GM12865 (cell line): ENCODE measurements around the gene CHRM3.
"Not testable (repeated sequence)": the region's sequence is repeated elsewhere in the genome, so short reads cannot be mapped to it uniquely, and the experiment has no call there.

Experiments
- DNase-seq: peaks from one replicate; pipeline ENCODE4 v3.0.0; 2010; ENCODE audit warnings: low read depth
- H3K4me3 ChIP-seq: 2 replicates; pipeline ENCODE4 v1.5.1; 2011; ENCODE audit warnings: mild to moderate bottlenecking, low read depth, low read length, control low read depth
- TF ChIP-seq, protein P1 (sequence below): IDR thresholded peaks from 2 replicates; pipeline ENCODE4 v1.5.1; 2011; ENCODE audit warnings: low read length, control low read depth, low read depth, inconsistent platforms; ENCODE audit not compliant: insufficient read depth; ENCODE audit errors: missing control alignments

The CHRM3 gene

DNA sequence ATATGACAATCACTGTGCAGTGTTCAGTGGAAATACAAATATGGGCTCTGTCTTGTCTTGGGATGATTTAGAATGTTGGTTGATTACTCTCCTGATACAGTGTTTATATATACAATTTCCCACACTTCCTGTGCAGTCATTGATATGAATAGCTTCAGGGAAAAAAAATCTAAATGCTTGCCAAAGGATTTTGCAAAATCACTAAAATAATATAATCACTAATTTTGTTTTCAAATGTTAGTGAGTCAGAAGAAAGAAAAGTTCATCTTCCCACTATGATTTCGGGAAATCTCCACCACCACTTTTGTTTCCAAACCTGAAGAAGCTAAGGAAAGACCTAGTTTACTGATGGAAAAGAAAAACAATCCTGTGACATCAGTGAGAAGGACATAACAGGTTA lies 32.1 kb upstream of the CHRM3 start:
- TF ChIP-seq, protein P1, sequence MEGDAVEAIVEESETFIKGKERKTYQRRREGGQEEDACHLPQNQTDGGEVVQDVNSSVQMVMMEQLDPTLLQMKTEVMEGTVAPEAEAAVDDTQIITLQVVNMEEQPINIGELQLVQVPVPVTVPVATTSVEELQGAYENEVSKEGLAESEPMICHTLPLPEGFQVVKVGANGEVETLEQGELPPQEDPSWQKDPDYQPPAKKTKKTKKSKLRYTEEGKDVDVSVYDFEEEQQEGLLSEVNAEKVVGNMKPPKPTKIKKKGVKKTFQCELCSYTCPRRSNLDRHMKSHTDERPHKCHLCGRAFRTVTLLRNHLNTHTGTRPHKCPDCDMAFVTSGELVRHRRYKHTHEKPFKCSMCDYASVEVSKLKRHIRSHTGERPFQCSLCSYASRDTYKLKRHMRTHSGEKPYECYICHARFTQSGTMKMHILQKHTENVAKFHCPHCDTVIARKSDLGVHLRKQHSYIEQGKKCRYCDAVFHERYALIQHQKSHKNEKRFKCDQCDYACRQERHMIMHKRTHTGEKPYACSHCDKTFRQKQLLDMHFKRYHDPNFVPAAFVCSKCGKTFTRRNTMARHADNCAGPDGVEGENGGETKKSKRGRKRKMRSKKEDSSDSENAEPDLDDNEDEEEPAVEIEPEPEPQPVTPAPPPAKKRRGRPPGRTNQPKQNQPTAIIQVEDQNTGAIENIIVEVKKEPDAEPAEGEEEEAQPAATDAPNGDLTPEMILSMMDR, result no peak
- DNase-seq, result no peak
- H3K4me3 ChIP-seq, result no peak overlapping the region

DNA sequence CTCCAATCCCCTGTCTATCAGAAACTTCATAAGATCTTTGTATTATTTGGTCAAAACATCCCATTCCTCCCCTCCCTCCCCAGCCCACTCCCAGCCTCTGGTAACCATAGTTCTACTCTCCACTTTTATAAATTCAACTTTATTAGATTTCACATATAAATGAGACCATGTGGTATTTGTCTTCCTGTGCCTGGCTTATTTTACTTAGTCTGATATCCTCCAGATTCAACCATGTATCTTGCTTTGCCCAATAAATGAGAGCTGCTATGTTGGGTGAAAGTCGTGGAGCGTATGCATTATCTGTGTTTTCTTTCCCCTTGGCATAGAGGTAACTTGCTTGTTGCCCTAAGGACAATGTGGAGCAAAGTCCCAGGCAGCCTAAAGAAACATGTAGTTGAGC lies 28.5 kb upstream of the CHRM3 start:
- DNase-seq, result no peak
- TF ChIP-seq, protein P1, result no peak
- H3K4me3 ChIP-seq, result no peak overlapping the region

DNA sequence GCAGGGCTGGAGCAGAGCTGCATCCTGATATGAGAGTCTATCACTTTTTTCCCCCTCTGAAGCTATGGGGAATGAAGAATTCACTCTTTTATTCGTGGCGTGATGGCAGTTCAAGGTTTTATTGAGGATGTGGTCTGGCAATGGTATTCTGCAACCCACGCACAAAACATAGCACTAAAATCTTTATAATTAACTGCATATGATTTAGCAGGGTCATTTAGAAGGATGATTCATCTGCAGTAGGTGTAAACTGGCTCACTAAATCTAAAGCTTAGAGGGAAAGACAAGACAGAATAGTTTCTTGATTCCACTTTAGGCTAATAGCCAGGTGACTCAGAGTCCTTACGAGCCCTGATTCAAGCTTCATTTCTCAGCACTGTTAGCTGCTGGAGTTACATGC lies 25.0 kb upstream of the CHRM3 start:
- no peak for DNase-seq
- no peak overlapping the region for H3K4me3 ChIP-seq
- TF ChIP-seq, protein P1, result no peak

DNA sequence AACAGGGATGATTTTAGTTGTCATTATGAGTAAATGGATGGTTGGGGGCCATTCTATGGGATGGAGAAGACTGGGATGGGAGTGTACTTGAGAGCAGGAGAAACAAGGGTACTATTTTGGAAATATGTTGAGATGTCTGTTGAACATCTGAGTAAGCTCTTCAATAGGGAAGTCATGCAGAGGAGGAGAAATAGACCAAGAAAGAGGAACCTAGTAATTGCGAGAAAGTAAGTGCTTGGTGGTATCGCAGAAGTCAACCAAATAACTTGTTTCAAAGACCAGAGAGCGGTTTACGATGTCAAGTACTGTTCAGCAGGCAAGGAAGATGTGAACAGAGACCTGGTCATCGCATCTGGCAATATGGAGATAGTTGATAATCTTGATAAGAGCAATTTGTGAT lies 22.4 kb upstream of the CHRM3 start:
- TF ChIP-seq, protein P1, result no peak
- no peak for DNase-seq
- no peak overlapping the region for H3K4me3 ChIP-seq

DNA sequence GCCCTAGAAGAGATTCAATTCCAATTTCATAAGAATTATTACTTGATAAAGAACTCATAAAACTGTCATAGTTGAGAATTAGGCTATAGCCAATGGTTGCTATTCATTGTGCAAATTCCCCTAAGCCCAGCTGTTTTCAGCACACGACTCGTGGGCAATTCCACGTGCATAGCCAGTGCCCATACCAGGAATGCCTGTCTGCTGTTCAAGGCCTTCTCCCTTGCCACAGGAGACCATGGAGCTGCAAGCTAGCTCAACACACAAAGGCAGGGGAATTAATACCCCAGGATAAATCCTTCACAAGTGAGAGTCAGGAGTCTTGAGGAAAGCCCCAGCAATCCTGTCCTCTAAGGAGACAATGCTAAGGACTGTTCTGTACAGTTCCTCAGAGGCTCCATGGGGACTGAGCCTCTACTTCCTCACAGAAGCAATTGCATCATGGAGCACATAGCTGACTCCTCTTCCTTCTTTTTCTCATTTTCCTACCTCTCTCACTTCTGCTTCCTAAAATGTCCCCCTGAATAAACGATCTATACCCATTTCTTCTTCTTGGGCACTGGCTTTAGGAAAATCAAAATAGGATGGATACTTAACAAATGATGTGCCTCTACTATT lies 19.1 kb upstream of the CHRM3 start:
- DNase-seq, result no peak
- TF ChIP-seq, protein P1, result no peak

DNA sequence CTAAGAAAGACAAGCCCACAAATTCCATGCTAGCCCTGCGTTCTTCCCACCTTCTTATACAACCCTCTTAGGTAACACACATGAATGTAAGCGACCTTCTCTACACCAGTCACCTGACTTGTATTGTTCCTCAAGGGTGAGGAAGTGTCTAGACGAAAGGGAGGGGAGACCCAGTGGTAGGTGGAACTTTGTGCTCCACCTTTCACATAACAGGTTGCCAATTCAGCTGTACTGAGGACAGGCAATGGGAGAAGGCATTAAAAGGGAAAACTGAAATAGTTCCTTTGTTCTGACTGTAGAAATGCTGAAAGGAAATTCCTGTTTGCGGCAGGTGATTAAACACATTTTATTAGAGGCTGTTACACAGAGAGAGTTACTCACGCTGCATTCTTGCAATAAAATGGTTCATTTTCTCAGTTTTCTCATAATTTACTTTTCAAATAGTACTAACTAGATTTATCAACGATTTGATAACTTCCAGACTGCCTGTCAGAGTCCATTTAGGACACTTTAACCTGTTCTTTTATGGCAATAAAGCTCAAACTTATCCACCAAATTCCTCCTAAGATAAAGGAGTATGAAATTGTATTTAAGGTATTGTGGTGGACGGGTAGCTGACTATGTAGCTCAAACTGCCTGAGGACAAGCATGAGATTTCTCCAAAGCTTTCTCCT lies 17.8 kb upstream of the CHRM3 start:
- H3K4me3 ChIP-seq, result no peak overlapping the region
- DNase-seq, result no peak
- TF ChIP-seq, protein P1, result no peak

More for the DNA sequence above, 19.1 kb upstream of the CHRM3 start:
- no peak overlapping the region for H3K4me3 ChIP-seq

DNA sequence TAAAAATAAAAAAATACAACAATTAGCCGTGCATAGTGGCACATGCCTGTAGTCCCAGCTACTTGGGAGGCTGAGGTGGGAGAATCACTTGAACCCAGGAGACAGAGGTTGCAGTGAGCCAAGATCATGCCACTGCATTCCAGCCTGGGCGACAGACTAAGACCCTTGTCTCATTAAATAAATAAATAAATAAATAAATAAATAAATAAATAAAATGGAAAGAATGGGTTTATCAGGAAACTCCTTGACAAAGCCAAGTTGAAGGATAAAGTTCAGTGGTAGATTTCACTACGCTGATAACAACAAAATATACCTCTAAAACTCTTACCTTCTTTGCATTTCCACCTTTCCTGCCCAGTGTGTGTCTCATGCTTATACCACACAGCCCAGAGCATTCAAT lies 15.5 kb upstream of the CHRM3 start:
- H3K4me3 ChIP-seq, DNase-seq: not testable (repeated sequence)
